NCI-H82 treated with DMSO at 0.1 percent for 48 hours (cell line): ENCODE data around the gene TLL2.

Source experiments
- DNase-seq: peaks from one replicate; lab custom pipeline; 2025; ENCODE audit not compliant: unreplicated experiment; lab: John Stamatoyannopoulos, UW

The TLL2 gene

DNA sequence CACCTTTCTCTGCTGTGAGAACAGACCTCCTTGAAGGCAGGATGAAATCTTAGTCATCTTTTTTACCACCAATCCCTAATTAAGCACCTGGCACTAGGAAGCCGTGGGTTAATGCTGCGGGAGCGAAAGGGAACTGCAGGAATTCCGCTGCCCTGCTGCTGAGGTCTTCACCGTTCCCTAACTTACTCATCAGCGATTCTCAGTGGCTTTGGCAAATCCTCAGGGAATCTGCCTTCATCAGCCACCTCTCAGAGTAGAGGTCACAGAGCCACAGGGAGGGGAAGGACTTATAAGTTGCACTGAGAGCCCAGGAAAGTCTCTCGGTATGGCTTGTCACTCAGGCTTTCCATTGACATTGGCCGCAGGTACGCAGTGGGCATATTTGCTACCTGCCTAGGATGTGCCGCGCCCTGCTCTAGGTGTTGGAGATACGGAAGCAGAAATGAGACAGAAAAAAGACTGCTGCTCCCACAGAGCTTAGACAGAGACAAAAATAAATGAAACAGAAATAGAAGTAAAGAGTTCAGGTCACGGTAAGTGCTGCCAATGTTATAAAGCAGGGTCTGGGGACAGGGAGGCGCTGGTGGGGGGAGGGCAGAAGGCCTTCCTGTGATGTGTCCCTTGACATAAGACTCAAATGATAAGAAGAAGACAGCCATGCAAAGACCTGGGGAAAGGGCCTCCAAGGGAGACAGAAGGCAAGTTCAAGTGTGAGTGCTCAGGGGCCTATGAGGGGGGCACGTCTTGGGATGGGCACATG lies 82.3 kb downstream of the TLL2 start:
- no peak for DNase-seq

- DNase-seq = no peak
These were observed 86.4 kb downstream of the TLL2 start for GRCh38 chr10:96427291-96427690.

DNA sequence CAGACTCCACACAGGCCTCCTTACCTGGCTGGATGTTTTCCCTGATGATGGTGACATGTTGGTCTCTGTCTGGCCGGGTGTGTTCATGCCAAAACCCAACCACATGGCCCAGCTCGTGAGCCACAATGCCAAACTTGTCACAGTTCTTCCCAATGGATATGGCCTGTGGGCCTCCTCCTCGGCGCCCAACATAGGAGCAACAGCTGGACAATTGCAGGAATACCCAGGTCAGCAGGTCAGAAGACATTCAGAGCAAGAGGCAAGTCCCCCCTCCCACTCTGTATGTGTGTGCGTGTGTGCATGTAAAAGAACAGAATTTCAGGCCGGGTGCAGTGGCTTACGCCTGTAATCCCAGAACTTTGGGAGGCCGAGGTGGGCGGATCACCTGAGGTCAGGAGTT lies 91.2 kb downstream of the TLL2 start:
- DNase-seq = no peak

DNA sequence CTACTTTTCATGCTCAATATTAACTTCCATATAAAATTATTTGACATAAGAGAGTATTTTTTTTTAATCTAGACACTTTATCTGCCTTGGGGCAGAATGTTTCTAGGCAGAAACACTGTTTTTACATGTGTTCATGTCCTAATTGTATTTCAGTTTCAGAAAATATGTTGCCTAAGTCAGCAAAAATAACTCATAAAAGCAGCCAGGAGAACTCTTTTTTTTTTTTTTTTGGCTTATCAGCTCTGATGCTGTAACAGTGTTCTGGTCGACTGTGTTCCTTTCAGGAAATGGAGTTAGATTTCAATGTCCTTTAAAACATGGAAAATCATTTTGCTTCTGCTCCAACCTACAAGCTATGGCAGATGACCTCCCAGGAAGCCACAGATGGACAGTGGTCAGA lies 91.7 kb downstream of the TLL2 start:
- no peak for DNase-seq

DNA sequence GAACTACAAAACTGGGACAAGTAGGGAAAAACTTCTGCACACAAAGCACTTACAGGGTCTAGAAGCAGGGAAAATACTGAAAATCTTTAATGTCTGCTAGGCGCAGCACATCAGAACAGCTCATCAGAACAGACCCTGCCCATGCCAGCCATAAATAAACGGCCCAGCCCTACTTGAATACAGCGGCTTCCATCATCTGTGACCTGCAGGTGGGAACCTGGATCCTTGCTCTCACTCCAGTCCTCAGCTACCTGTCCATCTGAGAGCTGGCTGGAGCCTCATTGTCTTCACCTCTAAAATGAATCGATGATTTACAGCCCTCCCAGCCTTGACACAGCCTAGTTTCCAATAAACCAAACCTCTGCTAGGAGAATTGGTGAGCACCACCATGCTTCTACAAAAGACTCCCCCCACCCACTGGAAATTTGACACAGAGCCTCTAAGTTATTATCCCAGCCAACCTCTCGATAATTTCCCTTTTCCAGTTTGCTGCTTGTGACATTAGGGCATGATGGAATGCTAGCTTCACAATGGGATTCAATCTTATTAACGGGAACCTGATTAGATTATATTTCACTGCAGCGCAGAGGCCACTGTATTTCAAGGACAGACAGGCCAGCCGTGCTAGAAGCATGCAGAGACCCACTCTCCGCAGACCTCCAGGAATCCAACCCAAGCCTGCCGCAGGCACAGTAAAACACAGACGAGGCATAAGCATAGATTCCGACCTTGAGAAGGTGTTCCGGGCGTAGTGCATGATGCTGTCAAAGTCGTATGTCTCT lies 93.3 kb downstream of the TLL2 start:
- DNase-seq = peak; percentile 39

- DNase-seq = no peak
These were observed 94.4 kb downstream of the TLL2 start for GRCh38 chr10:96419351-96419750.

GRCh38 chr10:96418582-96418981 lies 95.1 kb downstream of the TLL2 start:
- DNase-seq = no peak

DNA sequence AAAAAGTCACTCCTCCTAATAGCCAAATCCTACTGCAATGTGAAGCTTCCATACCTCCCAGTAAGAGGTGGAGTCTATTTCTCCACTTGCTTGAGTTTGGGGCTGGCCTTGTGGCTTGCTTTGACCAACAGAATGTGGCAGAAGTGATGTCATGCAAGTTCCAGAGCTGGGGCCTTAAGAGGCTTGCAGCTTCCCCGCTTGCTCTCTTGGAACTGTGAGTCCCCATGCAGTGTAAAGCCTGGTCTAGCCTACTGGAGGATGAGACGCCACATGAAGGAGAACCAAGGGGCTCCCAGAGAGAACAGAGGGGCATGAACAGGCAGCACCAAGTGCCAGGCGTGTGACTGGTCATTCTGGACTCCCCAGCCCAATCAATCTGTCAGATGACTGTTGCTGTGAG lies 96.3 kb downstream of the TLL2 start:
- no peak for DNase-seq

DNA sequence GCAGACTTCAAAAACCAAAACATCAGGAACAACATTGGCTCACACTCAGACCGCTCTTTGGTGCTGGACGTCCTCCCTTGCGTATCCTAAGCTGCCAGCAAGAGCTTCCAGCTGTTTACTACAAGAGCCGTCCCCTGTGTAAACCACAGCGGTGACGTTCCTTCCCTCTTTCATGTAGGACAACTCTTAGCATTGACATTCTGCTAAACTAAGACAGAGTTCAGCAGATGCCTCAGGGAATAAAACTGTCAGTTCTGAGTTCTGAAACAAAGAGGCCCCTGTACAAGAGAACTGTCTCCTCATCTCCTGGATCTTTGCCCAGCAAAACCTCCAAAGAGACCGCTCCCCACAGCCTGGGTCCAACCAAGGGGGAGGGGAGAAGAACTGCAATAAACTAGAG lies 97.1 kb downstream of the TLL2 start:
- DNase-seq = no peak

DNA sequence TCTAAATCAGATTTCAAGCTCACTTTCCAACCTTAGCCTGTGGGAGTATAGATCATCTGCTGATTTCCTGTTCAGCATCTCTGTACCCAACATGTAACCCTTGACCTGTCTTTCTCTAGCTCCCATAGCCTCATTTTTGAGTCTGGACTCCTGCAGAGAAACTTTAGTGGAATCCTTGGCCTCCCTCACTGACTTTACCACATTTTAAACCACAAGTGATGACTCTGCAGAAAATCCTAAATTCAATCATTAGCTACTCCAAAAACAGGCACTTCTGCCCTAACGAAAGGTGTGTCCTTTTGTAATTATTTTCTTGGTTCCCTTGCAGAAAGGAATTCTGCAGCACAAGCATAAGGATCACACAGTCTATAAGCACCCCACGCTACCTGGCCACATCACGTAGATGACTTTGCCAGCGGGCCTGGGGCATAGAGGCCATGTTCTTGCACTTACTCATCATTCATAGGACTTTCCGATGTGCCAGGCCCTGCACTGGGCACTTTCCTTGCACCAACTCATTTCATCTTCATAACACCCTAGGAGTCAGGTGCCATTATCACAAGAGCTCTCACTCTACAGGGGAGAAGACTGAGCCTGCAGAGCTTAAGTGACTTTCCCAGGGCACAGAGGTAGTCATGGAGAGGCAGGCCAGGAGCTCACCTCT lies 97.7 kb downstream of the TLL2 start:
- DNase-seq = no peak

- DNase-seq = no peak
These were observed 98.4 kb downstream of the TLL2 start for GRCh38 chr10:96415150-96415890.

DNA sequence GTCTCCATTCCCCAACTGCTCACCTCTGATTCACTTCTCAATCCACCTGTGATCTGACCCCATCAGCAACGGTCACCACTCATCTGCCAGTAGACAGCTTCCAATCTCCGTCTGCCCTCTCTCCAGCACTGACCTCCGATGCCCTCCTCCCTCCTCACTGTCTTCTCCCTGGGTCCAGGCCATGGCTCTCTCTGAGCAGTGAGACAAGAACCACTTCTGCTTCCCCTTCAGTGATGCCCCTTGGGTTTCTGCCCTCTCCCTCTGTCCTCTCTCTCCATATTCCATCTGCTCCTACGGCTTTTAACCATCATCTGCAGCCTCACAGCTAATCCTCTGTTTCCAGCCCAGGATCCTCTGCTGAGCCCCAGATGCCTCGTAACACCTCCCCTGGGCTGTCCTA lies 99.4 kb downstream of the TLL2 start:
- DNase-seq = no peak

DNA sequence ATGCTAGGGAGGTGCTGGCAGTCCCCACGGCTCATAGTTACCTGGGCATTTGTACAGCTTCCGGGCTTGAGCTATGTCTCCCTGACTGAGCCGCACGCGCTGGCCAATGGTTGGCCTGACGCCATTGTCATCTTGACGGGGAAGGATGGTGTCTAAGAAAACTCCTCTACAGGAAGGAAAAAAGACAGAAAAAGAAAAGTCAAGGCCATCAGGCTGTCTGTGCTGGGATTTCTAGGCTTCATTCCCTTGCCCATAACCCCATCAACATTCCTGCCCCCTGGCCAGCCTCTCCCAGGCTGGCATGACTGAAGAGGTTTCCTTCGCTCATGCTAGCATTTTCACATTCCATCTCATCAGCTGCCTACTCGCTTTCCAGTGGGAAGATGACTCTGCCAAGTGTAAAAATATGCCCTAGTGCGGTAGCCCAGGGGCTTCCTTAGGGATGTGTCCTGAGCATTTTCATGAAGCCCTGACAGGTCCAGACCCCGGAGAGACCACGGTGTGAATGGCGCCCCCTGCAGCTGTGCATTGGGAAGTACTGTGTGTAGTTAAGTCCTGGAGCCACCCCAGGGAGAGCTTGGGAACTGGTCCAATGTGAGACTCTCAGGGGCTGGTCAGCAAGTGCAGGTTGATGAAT lies 100.5 kb downstream of the TLL2 start:
- no peak for DNase-seq

DNA sequence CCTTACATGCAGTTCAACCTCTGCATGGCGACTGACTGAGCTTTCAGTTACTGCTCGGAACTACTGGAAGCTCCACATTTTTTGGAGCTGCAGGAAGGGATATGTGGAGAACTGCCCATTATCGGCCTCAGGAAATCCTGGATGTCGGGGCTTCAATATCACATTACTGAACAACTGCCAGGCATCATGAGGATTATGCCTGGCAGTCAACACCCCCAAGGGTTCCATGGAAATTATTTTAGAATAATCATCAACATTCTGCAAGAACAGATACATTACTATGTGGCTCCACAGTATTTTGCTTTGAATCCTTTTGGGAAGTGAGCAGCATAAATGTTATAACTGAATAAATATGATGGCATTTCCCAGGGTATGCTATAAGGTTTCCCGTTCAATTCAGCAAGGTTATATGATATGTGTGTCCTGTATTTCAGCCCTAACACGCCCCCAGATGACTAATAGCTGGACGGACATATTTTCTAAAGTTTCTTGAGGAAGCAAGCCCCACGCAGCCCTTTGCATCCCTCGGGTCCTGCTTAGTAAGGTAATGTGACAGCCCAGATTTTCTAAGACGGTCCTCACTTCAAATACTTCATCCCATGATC lies 101.9 kb downstream of the TLL2 start:
- no peak for DNase-seq

- DNase-seq = no peak
These were observed 103.4 kb downstream of the TLL2 start for GRCh38 chr10:96410296-96410695.

DNA sequence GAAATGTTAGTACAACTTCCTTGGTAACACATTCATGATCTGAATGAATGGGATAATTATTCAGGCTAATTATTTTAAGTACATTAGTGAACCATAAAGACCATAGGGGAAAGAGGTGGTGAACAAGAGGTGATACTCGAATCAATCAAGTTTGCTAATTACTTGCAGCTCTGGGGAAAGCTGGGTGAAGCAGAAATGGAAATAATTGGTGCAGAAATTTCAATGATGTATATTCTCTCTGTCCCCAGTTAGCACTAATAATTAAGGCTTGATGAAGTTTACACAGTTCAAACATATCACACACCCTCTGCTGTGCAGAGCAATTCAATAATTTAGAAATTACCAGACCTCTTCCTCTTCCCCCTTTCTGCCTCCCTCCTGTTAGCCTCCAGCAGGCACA lies 105.5 kb downstream of the TLL2 start:
- no peak for DNase-seq

DNA sequence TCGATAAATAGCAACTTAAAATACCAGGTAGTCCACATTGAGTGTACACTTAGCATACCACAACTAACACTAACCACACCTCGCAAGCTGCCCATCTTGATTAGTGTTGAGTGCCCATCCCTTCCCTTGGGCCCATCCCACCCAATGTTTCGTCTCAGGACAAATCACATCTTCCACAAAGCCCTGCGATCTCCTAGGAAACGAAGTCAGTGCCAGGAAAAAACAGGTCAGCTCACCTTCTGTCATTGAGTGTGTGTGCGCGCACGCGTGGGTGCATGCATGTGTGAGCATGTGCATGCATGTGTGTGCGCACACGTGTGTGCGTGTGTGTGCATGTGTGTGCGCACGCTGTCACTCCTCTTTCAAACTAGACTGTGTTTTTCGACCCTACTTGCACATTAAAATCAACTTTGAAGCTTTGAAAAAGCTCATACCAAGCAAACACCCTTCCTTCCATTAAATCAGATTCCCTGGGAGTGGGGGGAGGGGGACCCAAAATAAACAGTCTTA lies 106.1 kb downstream of the TLL2 start:
- no peak for DNase-seq

DNA sequence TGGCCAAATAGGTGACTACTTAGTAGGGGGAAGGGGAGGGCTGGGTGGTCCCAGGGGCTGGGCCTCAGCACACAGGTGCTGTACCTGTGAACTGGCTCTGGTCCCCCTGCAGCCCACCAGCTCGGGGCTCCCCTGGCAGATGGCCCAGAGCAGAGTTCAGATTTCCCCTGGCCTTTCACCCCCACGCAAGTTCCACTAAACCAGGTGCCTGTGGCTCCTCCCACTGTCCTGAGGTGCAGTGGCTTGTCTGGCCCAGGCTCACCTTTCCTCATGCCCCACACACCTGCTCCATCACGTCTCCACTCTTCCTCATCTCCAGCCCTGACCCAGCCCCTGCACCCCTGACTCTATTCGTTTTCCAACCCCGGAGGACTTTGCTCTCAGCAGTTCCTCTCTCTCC lies 107.6 kb downstream of the TLL2 start:
- no peak for DNase-seq

- DNase-seq = no peak
These were observed 111.1 kb downstream of the TLL2 start for GRCh38 chr10:96402417-96403305.
